ENCODE results near the gene YTHDC2.

DNA sequence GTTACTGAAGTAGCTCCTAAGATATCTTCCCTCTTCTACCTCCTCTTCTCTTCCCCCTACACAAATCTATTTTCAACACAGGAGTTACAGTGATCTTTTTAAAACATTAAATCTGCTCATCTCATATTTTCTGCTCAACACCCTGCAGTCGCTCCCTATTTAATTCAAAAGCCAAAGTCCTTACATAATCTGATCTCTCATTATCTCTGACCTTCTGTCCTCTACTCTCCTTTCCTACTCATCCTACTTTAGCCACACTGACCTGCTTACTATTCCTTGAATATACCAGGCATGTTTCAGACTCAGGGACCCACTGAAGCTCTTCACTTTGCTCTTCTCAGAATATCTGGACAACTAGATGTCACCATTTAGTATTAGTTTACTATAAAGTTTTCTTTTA lies 87.9 kb downstream of the YTHDC2 start:
- no peak for TF ChIP-seq EZH2 (IDR thresholded peaks at IDR 0.05; ENCODE audit: insufficient read depth, poor library complexity, severe bottlenecking)
- no peak for TF ChIP-seq EZH2phosphoT487 (IDR thresholded peaks at IDR 0.05; ENCODE audit: insufficient read depth, low read depth)

Measured in GM23248 (cell line).